NCI-H524 (cell line): ENCODE measurements around the gene NPEPPS.
"Not testable (repeated sequence)": the region's sequence is repeated elsewhere in the genome, so short reads cannot be mapped to it uniquely, and the experiment has no call there.

Source experiments
- DNase-seq, 2 experiments: peaks; one replicate each; lab custom pipeline; 2025; lab: John Stamatoyannopoulos, UW

The NPEPPS gene

GRCh38 chr17:47561698-47562405, 30.9 kb downstream of the NPEPPS start:
- DNase-seq, result peak in 1 of 2 experiments; percentile 15

GRCh38 chr17:47562406-47562705, 31.4 kb downstream of the NPEPPS start:
- DNase-seq, result not testable (repeated sequence)

GRCh38 chr17:47567261-47567660, 36.4 kb downstream of the NPEPPS start:
- DNase-seq, result not testable (repeated sequence)

- DNase-seq, result not testable (repeated sequence)
Observed at GRCh38 chr17:47572561-47572960, 41.7 kb downstream of the NPEPPS start.

GRCh38 chr17:47582416-47582815, 51.5 kb downstream of the NPEPPS start:
- not testable (repeated sequence) for DNase-seq

DNA sequence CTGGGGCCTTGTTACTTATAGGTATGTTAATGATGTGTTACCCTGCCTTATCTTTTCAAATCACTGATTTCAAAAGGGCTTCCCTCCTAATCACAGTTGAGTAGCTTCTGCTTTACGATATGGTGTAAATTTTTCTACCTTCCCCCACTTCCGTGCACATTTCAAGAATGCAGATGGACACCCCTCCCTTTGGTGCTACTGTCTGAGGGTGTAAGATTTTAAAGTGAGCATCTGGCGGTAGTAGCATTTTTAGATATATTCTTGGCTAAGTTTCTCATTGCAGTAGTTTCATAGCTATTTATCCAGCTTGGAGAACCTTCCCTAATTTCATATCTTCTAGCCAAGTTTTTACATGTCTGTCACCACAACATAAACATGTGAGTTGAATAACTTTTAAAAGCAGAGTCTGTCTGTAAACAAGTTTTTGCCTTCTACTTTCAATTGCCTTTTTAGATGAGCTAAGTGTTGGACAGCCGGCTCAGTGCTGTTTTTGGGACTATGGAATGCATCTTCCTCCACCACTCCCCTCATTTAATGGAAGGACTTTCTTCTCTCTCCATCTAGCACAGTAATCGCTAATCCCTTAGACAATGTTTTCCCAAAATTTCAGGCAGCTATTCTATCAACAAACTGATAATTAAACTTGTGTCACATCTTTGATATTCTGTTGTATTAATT, 55.6 kb downstream of the NPEPPS start:
- DNase-seq, result peak; percentile 22 to 85

GRCh38 chr17:47593522-47593921, 62.6 kb downstream of the NPEPPS start:
- DNase-seq, result not testable (repeated sequence)

GRCh38 chr17:47603830-47604597, 73.1 kb downstream of the NPEPPS start:
- peak; percentile 41 to 84 for DNase-seq

GRCh38 chr17:47604598-47604927, 73.7 kb downstream of the NPEPPS start:
- DNase-seq, result peak; percentile 59 to 88

- DNase-seq, result no peak
Observed at GRCh38 chr17:47605011-47605410, 74.1 kb downstream of the NPEPPS start.

- no peak for DNase-seq
Observed at GRCh38 chr17:47607481-47607880, 76.6 kb downstream of the NPEPPS start.

- DNase-seq, result no peak
Observed at GRCh38 chr17:47611372-47612350, 80.8 kb downstream of the NPEPPS start.

- peak; percentile 32 to 74 for DNase-seq
Observed at GRCh38 chr17:47615766-47616424, 85.0 kb downstream of the NPEPPS start.

DNA sequence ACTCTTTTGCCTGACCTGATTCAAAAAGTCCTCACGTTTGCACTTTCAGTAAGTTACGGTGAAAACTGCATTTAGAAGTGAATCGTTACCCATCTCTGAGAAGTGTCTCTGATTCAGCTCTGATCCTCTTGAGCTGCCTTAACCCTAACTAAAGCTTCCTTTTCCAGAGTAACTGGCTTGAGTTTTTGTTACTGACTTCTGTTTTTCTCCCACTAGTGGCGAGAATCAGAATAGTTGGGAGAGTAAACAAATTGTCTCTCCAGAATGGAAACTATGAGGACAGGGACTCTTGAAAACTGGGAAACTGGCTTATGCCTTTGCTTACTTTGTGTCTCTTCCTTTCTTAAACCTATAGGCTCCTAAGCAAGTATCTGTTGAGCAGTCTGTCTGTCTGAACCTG, 87.5 kb downstream of the NPEPPS start:
- peak in 1 of 2 experiments; percentile 11 for DNase-seq

GRCh38 chr17:47620503-47621245, 89.8 kb downstream of the NPEPPS start:
- no peak for DNase-seq

DNA sequence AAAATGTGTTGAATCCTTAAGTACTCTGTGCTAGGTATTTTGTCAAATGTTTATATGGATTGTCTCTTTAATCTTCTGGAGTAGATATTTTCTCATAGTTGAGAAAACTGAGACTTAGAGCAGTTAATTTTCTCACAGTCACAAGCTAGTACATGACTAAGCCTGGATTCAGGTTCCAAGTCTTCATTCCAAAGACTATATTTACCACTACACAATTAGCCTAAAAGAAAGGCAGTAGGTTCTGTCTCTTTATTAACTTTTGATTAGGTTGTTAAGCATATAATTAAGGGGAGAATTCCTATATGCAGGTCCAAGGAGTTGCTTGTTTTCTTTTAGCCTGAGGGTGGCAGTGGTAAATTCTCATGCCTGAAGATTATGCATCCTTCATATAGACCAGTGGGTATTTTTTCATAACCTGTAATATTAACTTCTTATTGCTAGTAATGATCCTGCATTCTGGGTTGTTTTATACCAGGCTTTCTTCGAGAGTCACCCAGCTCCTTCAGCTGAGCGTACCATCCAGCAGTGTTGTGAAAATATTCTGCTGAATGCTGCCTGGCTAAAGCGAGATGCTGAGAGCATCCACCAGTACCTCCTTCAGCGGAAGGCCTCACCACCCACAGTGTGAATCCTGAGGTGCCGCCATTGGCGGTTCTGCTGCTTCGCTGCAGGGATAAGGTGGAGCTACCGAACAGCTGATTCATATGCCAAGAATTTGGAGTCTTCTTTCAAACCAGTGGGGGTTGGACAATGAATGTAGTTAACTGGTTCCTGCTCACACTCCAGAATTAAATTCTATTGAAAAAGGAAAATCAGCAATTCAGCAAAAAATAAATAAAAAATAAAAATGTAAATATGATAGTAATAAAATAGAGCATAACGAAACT, 90.6 kb downstream of the NPEPPS start:
- DNase-seq, result peak in 1 of 2 experiments; percentile 22

GRCh38 chr17:47622180-47622549, 91.3 kb downstream of the NPEPPS start:
- DNase-seq, result no peak

GRCh38 chr17:47624727-47625068, 93.8 kb downstream of the NPEPPS start:
- DNase-seq, result no peak

DNA sequence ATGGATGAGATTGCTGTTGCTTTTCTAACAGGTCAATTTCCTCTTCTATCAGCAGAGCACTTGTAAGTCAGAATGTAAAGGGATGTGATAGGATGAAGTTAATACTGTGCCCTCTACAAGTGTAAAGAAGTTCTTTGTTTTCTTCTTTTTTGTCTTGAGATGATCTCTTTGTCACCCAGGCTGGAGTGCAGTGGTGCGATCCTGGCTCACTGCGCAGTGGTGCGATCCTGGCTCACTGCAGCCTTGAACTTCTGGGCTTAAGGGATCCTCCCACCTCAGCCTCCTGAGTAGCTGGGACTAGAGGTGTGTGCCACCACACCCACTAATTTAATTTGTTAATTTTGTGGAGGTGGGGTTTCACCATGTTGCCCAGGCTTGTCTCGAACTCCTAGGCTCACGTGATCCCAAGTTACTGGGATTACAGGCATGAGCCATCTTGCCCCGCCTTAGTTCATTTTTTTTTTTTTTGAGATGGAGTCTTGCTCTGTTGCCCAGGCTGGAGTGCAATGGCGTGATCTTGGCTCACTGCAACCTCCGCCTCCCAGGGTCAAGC, 97.2 kb downstream of the NPEPPS start:
- no peak for DNase-seq
